Glomerular endothelial cell (primary cell): ENCODE measurements around the gene IGSF21. TPM values are rescaled to one million over a fixed set of nuclear protein-coding genes. Genes with fewer than 3 reads are reported as not detected.
"Not testable (repeated sequence)": the region's sequence is repeated elsewhere in the genome, so short reads cannot be mapped to it uniquely, and the experiment has no call there.

Source experiments
- DNase-seq: peaks from one replicate; pipeline ENCODE4 v3.0.0-alpha.2; 2011; ENCODE audit warnings: low read depth, low spot score; ENCODE audit errors: extremely low read depth
- total RNA-seq: library from RNA; depleted of rRNA; stranded (reverse); fragments of >200 nt; gene quantifications from 2 replicates; pipeline ENCODE4 v1.2.3, GENCODE V29; 2015

The IGSF21 gene
- total RNA-seq, 1 donor from 2014 or later, result not detected

DNA sequence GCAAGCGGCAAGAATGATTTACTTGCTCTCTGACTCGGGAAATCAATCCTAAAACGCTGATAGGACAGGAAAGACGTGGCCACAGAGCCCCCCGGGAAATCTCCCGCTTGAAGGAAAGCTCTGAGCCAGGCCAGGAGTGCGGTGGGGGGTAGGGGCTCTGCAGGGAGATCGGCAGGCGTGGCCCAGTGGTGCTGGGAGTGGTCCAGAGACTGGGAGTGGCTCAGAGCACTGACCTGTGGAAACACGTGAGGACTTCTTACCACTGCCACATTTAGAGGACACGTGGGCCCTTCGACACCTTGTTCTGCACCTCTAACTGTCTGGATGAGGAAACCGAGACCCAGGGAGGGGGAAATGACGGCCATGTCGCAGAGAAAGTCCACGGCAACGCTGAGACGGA lies 243.1 kb downstream of the IGSF21 start:
- no peak for DNase-seq

DNA sequence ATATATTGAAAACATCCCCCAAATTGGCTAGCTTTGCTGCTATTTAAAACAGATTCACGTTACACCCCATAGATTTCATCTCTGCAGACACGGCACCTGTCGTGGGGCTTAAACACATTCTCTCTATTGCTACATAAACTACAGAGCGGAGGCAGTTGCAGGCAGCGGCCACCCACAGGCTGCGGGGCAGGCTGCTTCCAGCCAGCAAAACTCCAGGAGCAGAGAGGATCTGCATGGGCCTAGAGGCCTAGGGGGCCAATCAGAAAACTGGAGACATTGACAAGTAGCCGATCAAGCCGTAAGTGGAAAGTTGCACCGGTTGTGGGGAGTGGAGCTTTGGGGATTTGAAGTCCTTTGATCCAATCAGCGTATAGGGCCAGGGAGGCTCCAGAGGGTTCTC lies 244.1 kb downstream of the IGSF21 start:
- DNase-seq, result no peak

DNA sequence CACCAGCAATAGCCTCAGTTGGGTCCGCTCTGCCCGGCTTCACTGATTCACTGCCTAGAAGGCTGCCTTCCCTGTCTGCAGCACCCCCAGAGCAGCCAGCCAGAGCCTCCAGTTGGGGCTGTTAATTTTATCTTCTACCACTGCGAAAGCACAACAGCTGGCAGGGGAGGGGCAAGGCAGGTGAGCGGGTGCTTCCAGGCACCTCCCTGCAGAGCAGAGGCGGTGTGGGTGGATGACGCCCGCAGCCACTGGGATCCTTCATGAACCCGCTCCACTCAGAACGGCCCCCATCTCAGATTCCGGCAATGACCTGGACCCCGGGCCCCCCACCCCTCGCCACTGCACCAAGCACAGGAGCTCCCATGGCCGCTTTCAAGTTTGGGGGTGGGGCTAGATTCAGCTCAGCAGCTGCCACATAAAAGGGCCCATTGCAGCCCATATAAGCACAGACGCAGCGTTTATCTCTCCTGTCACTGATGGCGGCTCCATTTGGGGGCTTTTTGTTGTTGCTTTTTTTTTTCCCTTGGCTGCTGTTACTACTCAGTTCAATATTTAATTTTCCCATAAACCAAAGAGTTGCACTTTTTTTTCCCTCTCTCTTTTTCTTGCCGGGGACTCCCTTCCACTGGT lies 245.2 kb downstream of the IGSF21 start:
- no peak for DNase-seq

DNA sequence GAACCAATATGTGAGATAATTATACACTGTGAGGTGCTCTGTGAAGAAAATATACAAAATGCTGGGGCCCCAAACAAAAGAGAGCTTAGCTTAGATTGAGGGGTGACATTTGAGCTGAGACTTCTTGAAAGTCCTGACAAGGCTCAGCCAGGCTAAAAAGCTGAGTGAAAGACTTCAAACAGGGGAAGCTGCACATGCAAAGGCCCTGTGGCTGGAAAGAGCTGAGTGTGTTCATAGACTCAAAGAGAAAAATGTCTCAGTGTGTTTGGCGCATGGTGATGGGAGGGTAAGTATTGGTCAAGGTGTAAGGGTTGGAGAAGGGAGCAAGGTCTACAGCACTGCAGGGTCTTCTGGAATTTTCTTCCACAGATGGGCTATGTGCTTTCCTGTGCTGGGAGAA lies 245.9 kb downstream of the IGSF21 start:
- DNase-seq, result no peak

DNA sequence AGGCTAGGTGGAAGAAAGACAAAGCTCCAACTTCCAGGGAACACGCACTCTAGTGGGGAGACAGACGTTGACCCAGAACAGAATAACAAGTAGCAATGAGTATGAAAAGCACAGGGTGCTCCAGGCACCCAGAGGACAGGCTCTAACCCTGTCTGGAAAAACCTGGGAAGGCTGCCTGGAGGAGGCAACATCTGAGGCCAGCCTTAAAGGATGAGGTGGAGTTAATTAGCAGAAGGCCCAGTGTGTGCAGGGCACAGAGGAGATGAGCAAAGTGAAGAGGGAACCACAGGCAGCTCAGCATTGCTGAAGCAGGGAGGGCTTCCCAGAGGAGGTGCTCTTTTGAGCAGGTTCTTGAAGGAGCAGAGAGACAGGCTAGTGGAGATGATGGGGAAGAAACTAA lies 246.4 kb downstream of the IGSF21 start:
- DNase-seq, result no peak

DNA sequence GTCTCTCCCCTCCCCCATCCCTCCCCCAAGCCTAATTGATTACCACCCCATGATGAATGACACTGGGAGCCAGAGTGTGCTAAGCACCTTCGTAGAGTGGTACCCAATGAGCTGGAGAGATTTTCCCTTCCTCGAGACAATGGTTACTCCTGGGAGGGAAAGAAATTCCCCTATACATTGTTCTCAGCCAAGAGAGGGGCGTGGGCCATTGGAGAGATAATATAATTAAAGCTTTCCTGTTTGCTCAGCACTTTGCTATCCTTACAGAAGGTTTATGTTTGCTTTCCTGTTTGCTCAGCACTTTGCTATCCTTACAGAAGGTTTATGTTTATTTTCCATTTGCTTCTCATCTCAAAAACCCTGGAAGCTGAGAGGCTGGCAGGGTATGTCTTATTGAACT lies 247.0 kb downstream of the IGSF21 start:
- no peak for DNase-seq

DNA sequence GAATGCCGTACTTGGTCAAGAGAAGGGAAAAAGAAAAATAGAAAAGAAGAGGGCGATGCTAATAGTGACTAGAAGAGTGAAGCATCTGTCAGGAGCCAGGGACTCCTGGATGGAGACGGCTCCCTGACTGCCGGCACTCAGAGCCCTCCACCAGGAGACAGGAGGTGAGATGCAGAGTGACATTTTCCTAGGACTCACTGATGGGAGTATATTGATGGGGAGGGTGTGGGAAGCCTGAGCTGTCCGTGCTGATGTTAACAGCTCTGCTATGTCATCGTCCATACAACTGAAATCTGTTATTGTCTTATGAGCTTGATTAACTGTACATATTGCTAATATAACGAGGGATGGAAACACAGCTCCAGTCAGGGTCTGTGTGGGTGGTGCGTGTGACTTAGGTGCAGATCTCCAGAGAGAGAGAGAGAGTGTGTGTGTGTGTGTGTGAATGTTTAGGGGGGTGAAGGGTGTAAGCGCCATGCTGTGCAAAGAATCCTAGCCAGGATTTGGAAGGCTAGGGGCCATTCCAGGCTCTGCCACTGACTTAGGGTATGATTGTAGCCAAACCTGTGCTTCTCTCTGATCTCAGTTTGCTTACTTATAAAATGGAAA lies 250.1 kb downstream of the IGSF21 start:
- DNase-seq, result no peak

DNA sequence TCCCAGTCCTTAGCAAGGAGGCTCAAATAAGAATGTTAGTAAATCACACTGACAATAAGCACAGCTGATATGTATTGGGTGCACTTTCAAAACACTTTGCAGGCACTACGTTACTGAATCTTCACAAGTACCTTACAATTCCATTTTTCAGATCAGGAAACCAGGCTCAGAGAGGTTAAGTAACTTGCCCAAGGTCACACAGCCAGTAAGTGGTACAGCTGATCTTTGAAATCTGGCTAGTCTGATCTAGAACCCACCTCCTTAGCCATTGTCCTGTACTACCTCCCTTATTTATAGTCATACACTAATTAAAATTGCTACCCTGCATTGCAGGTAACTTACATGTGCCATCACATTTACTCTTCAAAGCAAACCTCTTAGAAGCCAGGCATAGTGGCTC lies 251.0 kb downstream of the IGSF21 start:
- no peak for DNase-seq

DNA sequence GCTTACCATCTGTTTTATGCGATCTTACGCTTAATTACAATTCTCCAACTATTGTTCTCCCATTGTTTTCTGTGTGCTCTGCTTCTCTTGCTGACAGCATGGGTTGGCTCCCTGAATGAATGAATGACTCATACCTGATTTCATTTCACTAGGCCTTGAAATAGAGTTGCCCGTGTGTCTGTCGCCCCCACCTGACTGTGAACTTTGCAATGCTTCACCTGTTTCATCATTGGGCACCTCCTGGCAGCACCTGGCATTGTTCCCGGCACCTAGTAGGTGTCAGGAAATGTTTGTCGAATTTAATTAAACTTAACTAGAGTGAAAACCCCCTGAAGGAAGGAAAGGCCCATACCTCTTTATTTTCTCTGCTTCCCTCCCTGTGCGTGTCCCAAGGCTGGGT lies 252.7 kb downstream of the IGSF21 start:
- DNase-seq, result no peak

DNA sequence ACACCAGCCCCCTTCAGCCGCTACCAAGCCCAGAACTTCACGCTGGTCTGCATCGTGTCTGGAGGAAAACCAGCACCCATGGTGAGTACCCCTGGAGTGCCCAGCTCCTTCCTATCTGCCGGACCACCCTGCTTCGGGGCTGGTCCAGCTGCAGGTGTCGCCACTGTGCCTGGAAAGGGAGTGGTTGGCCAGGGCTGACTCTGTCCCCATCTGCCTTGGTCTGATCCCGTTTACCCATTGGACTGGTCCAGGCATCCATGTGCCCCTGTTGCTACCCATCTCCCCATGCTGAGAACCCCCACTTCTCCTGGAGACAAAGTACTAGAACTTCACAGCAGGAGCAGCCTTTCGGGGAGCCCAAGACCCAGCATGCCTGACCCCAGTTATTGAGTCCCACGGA lies 254.6 kb downstream of the IGSF21 start:
- DNase-seq, result no peak

DNA sequence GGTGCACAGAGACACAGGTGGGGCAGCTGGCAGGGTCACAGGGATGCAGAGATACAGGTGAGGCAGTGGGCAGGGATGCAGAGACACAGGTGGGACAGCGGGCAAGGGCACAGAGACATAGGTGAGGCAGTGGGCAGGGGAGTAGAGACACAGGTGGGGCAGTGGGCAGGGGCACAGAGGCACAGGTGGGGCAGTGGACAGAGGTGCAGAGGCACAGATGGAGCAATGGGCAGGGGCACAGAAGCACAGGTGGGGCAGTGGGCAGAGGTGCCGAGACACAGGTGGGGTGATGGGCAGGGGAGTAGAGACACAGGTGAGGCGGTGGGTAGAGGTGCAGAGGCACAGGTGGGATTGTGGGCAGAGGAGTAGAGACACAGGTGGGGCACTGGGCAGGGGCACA lies 255.8 kb downstream of the IGSF21 start:
- no peak for DNase-seq

DNA sequence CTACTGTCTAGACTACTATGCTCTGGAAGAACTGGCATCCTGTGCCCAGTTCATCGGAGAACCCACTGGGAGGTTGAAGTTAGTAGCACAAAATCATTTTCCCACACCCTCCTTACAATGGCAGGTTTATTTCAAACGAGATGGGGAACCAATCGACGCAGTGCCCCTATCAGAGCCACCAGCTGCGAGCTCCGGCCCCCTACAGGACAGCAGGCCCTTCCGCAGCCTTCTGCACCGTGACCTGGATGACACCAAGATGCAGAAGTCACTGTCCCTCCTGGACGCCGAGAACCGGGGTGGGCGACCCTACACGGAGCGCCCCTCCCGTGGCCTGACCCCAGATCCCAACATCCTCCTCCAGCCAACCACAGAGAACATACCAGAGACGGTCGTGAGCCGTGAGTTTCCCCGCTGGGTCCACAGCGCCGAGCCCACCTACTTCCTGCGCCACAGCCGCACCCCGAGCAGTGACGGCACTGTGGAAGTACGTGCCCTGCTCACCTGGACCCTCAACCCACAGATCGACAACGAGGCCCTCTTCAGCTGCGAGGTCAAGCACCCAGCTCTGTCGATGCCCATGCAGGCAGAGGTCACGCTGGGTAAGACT lies 257.6 kb downstream of the IGSF21 start:
- no peak for DNase-seq

DNA sequence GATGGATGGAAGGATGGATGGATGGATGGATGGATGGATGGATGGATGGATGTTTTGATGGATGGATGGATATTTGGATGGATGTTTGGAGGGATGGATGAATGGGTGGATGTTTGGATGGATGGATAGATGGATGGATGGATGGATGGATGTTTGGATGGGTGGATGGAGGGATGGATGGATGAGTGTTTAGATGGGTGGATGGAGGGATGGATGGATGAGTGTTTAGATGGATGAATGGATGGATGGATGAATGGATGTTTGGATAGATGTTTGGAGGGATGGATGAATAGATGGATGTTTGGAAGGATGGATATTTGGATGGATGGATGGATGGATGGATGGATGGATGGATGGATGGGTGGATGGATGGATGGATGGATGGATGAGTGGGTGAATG lies 264.9 kb downstream of the IGSF21 start:
- not testable (repeated sequence) for DNase-seq

DNA sequence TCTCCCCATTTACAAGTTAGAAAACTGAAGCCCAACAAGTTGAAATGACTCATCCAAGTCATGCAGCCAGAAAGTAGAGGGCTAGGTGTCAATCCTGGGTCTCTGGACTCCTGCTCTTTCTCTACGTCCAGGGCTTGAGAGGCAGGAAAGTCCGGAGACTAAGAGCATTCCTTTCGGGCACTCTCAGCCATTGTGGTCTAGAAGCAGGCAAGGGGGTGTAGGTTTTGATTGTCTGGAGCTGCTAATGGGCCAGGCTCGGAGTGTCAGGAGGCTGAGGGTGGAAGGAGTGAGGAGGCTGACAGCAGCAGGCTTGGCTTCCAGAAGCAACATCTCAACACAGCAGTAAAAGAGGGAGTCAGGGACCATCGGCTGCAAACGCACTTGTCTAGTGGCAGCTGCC lies 265.6 kb downstream of the IGSF21 start:
- DNase-seq, result no peak

DNA sequence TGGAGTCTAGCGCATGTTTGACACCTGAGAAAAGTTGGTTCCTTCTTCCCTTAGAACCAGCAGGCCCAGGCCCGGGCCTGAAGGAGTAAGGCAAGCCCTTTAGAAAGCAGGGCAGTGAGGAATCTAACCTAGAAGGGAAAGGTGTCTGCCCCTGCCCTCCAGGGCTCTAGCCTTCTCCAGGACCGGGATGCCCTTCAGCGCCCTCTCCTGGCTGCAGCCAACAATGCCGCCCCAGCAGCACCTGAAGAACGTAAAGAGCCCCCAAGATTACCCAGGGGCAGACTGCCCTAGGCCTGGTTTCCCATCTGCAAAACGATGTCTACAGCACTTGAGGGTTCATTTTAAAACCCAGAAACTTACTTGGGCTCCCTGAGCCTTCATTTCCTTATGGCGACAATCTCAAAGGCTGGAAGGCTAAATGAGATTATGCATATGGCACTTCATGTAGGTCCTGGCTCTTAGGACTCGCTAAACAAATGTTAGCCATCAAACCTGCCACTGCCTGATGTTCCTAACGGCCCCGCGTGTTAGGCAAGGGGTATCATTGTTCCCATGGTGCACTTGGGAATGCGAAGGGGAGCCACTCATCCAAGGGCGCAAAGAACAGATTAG lies 266.4 kb downstream of the IGSF21 start:
- no peak for DNase-seq

DNA sequence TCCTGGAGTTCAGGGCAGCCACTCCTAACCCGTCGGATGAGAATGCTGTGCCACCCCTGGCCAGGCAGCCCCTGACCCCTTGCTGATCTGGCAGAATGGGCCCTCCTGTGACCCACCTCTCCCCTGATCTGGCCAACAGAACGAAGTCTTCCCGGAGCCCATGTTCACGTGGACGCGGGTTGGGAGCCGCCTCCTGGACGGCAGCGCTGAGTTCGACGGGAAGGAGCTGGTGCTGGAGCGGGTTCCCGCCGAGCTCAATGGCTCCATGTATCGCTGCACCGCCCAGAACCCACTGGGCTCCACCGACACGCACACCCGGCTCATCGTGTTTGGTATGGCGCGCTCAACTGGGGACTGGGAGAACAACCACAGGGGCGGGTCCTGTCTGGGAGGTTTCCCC lies 269.1 kb downstream of the IGSF21 start:
- DNase-seq, result no peak

DNA sequence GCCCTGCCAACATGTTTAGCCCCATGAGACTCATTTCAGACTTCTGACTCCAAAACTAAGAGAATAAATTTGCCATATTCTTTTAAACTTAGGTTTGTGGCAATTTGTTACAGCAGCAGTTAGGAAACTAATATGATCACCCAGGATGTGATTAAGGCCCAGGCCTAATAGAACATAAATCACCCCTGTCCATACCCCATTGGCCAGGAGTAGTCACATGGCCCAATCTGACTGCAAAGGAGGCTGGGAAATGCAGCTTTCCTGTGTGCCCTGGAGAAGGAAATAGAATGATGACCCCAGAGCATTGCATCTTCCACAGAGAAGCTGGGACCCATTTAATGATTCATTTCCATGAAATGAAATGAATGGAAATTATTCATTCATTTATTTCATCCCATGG lies 272.7 kb downstream of the IGSF21 start:
- DNase-seq, result no peak

DNA sequence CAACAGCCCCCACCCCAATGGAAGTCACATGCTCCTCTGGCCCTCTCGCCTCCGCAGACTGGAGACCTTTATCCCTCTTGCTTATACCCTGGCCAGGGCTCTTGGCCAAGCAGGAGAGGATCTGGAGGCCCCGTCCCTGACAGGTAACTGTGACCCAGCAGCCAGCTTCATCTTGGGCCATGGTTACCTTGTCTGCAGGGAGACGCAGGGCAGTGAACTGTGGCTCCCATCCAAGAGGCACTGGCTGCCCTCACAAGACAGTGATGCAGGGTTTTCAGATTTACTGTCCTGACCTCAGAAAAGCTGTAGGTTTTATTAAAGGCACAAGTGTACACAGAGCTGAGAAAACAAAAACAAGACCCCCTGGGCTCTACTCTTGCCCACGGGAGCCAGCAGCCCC lies 276.5 kb downstream of the IGSF21 start:
- DNase-seq, result no peak

DNA sequence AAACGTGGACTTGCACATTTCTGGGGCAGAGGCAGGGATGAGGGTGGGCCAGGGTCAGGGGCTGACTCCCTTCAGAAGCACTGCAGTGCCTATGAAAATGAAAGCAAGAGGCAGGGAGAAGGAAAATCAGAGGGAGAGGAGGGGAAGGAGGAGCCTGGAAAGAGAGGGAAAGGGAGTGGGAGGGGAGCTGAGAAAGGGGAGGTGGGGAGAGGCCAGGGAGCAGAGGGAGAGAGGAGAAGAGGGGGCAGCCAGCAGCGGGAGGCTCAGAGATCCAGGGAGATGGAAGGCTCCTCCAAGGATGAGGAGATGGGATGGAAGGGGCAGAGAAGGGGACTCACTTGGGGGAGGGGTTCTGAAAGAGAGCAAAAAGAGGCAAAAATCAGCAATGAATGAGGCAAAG lies 276.9 kb downstream of the IGSF21 start:
- DNase-seq, result no peak

DNA sequence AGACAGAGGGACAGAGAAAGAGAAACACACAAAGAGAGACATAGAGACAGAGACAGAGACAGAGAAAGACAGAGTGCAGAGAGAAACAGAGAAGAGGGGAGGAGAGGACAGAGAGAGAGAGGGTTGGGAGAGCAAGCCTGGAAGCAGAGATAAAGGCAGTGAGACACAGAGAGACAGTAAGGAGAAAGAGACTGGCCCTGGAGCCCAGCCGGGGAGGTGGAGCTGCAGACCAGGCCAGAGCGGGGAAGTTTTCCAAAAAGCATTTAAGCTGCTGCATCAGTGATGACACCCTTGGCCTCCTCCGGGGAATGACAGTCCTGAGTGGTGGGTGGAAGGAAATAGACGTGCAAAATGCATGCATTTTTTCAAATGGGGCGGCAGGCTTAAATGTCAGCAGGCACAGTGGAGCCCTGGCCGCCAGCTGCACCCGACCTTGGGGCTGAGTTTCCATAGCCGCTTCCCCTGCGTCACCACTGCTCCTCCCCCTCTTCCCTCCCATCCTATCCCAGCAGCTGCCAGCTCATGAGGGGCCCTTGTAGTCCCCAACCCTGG lies 277.7 kb downstream of the IGSF21 start:
- DNase-seq, result no peak

DNA sequence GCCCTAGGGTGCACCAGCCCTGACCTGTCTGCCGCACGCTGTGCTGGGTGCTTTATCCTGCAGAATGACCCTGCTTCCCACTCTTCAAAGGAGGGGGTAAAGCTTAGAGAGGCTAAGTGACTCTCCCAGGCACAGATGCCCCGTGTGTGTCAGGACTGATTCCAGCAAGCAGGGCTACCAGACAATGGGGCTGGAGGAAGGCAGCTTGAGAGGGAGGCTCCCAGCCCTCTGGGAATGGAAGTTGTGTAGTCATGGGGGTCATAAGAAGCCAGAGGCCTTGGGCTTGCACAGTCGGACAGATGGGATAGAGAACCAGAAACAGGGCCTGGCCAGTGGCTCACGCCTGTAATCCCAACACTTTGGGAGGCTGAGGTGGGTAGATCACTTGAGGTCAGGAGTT lies 279.0 kb downstream of the IGSF21 start:
- no peak for DNase-seq

DNA sequence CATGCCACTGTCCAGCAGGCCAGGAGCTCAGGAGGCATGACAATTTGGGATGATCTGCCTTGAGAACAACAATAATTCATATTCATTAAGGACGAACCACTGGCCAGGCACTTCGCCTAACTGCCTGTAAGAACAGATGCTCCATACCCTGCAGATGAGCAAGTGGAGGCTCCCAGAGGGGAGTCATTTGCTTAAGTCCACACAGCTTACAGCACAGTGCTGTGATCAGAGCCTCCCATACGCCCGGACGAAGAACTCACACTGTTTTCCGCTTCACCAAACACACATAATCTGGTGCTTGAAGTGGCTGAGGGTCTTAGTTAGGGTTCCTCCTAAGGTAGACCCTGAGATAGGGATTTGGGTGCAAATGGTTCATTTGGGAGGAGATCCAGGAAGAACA lies 279.7 kb downstream of the IGSF21 start:
- DNase-seq, result no peak
